Neural crest cell (in vitro differentiated cells): ENCODE data around the gene FCHO2. TPM values are rescaled to one million over a fixed set of nuclear protein-coding genes. Genes with fewer than 3 reads are reported as not detected.

Source experiments
- DNase-seq: peaks from one replicate; pipeline ENCODE4 v3.0.0; 2021; ENCODE audit warnings: low read depth, mixed read lengths, low spot score
- H3K27ac Mint-ChIP-seq: one replicate; pipeline ENCODE4 v1.8.0; 2021; ENCODE audit warnings: mild to moderate bottlenecking, mixed read lengths; ENCODE audit not compliant: unreplicated experiment
- H3K27me3 Mint-ChIP-seq: 2 replicates; pipeline ENCODE4 v1.8.0; 2021; ENCODE audit warnings: low read depth, mild to moderate bottlenecking, mixed read lengths
- H3K36me3 Mint-ChIP-seq: 2 replicates; pipeline ENCODE4 v1.8.0; 2021; ENCODE audit warnings: low read depth, mild to moderate bottlenecking, mixed read lengths
- H3K4me1 Mint-ChIP-seq: 2 replicates; pipeline ENCODE4 v1.8.0; 2021; ENCODE audit warnings: mixed read lengths
- H3K4me3 Mint-ChIP-seq: one replicate; pipeline ENCODE4 v1.8.0; 2021; ENCODE audit warnings: mild to moderate bottlenecking, mixed read lengths
- H3K9me3 Mint-ChIP-seq: 2 replicates; pipeline ENCODE4 v1.8.0; 2021; ENCODE audit warnings: mixed read lengths
- CTCF ChIP-seq: fragments of 200-600 bp; sonication (generic); conservative IDR thresholded peaks from 2 replicates; pipeline ENCODE4 v1.5.0; 2021; ENCODE audit warnings: antibody characterized with exemption, mild to moderate bottlenecking
- total RNA-seq: library from RNA; stranded (reverse); gene quantifications from 2 replicates; pipeline ENCODE4 v1.2.1, GENCODE V29; 2021

Gene FCHO2
- total RNA-seq, 1 donor from 2014 or later: 11.1 TPM

GRCh38 chr5:72951671-72952468, 4.0 kb upstream of the FCHO2 start:
- no peak for DNase-seq
- Mint-ChIP-seq H3K36me3 (no peaks in the 10 kb centered on the region), H3K4me3 (peak overlapping the region; percentile 47), H3K27ac (no peak overlapping the region), H3K27me3 (peaks cover 4% of the 10 kb centered on the region), H3K9me3 (no peaks in the 10 kb centered on the region), H3K4me1 (peaks cover 21% of the 10 kb centered on the region)
- TF ChIP-seq CTCF: no peak

- no peak for DNase-seq
- Mint-ChIP-seq H3K4me3 (peak overlapping the region; percentile 95), H3K27me3 (peaks cover 4% of the 10 kb centered on the region), H3K9me3 (no peaks in the 10 kb centered on the region), H3K4me1 (peaks cover 34% of the 10 kb centered on the region), H3K27ac (no peak overlapping the region), H3K36me3 (no peaks in the 10 kb centered on the region)
- TF ChIP-seq CTCF: no peak
Observed at GRCh38 chr5:72954389-72954788, 1.5 kb upstream of the FCHO2 start.

- peaks cover 4% of the 10 kb centered on the region for H3K27me3 Mint-ChIP-seq
- TF ChIP-seq CTCF: no peak
- peak overlapping the region; percentile 95 for H3K4me3 Mint-ChIP-seq
- H3K9me3 Mint-ChIP-seq: no peaks in the 10 kb centered on the region
- no peaks in the 10 kb centered on the region for H3K36me3 Mint-ChIP-seq
- DNase-seq: no peak
- H3K27ac Mint-ChIP-seq: peak overlapping the region; percentile 97
- H3K4me1 Mint-ChIP-seq: peaks cover 34% of the 10 kb centered on the region
Observed at GRCh38 chr5:72955143-72955767, 586 bp upstream of the FCHO2 start.

DNA sequence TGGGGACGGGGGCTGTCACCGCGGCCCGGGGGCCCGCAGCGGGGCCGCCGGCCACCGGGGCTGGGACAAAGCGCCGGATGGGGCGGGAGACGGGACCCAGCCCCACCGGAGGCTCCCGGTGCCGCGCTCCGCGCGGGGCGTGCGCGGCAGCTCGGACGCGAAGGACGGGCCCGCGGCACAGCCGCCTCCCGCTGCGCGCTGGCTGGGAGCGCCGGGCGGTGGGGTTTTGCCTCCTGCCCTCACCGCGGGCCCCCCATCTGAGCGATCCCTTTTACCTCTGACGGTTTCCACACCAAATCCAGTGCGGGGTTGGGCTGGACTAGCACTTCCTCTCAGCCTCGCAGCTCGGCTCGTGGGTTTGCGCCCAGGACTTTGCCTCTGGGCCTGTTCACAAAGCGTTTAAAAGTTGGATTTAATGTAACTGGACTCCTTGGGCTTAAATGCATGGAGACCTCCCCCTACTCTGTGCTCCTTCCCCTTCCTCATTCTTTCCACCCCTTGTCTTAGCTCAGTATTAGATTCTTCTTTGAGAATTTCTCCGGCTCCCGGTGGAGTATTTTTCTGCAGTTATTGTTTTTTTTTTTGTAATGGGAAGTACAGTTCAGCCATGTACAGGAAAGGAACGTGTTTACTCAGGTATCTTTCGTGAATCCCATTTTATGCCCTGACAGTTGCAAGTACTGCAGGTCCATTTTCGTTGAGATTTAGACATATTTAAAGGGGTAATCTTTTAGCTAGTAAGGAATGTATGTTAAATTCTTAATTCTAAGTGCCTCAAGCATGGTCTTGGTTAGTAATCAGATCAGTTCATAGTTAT, 691 bp downstream of the FCHO2 start:
- TF ChIP-seq CTCF: no peak
- no peaks in the 10 kb centered on the region for H3K36me3 Mint-ChIP-seq
- peak overlapping the region; percentile 97 for H3K27ac Mint-ChIP-seq
- no peaks in the 10 kb centered on the region for H3K9me3 Mint-ChIP-seq
- peaks cover 4% of the 10 kb centered on the region for H3K27me3 Mint-ChIP-seq
- peaks cover 34% of the 10 kb centered on the region for H3K4me1 Mint-ChIP-seq
- peak overlapping the region; percentile 95 for H3K4me3 Mint-ChIP-seq
- peak; percentile 38 for DNase-seq

- H3K9me3 Mint-ChIP-seq: no peaks in the 10 kb centered on the region
- no peak for TF ChIP-seq CTCF
- no peak for DNase-seq
- H3K27me3 Mint-ChIP-seq: peaks cover 4% of the 10 kb centered on the region
- no peak overlapping the region for H3K27ac Mint-ChIP-seq
- H3K4me3 Mint-ChIP-seq: peak overlapping the region; percentile 95
- H3K36me3 Mint-ChIP-seq: no peaks in the 10 kb centered on the region
- peaks cover 34% of the 10 kb centered on the region for H3K4me1 Mint-ChIP-seq
Observed at GRCh38 chr5:72957337-72957736, 1.5 kb downstream of the FCHO2 start.
